Neuronal stem cell (in vitro differentiated cells): ENCODE measurements around the gene PMS2. TPM values are rescaled to one million over a fixed set of nuclear protein-coding genes. Genes with fewer than 3 reads are reported as not detected.

Experiments
- DNase-seq: peaks from one replicate; pipeline ENCODE4 v3.0.0-alpha.2; 2013; ENCODE audit warnings: low spot score
- H2AFZ ChIP-seq: one replicate; pipeline ENCODE4 v1.6.1; 2013; ENCODE audit warnings: mild to moderate bottlenecking, low read length, inconsistent platforms
- H2AK5ac ChIP-seq: 2 replicates; pipeline ENCODE4 v1.6.1; 2013; ENCODE audit warnings: low read depth, mild to moderate bottlenecking, inconsistent platforms, low read length, moderate library complexity, mixed read lengths
- H2BK120ac ChIP-seq: 2 replicates; pipeline ENCODE4 v1.6.1; 2013; ENCODE audit warnings: low read depth, mild to moderate bottlenecking, inconsistent platforms, low read length, moderate library complexity, mixed read lengths
- H2BK12ac ChIP-seq: one replicate; pipeline ENCODE4 v1.6.1; 2013; ENCODE audit warnings: low read length, inconsistent platforms
- H2BK15ac ChIP-seq: 2 replicates; pipeline ENCODE4 v1.6.1; 2013; ENCODE audit warnings: mild to moderate bottlenecking, low read length, inconsistent platforms, mixed read lengths
- H2BK5ac ChIP-seq: one replicate; pipeline ENCODE4 v1.6.1; 2013; ENCODE audit warnings: inconsistent platforms, mild to moderate bottlenecking, low read length, moderate library complexity
- H3K14ac ChIP-seq: one replicate; pipeline ENCODE4 v1.6.1; 2013; ENCODE audit warnings: low read length, inconsistent platforms
- H3K18ac ChIP-seq: 2 replicates; pipeline ENCODE4 v1.6.1; 2013; ENCODE audit warnings: low read length, inconsistent platforms
- H3K23ac ChIP-seq: 2 replicates; pipeline ENCODE4 v1.6.1; 2013; ENCODE audit warnings: low read depth, mild to moderate bottlenecking, mixed read lengths, low read length, inconsistent platforms; ENCODE audit not compliant: poor library complexity
- H3K27ac ChIP-seq: replicated peaks from 3 replicates; pipeline ENCODE4 v1.5.1; 2013; ENCODE audit warnings: low read length, inconsistent platforms
- H3K27me3 ChIP-seq, 3 experiments: 2 replicates each; pipeline ENCODE4 v1.6.1; 2013; ENCODE audit warnings: low read length in 3 of 3, mild to moderate bottlenecking in 2 of 3, inconsistent platforms in 1 of 3, low read depth in 1 of 3, mixed read lengths in 1 of 3, moderate library complexity in 1 of 3; ENCODE audit not compliant: control insufficient read depth in 3 of 3, insufficient read depth in 3 of 3
- H3K36me3 ChIP-seq, 2 donors: replicated peaks in 1 of 2; 2 replicates each; pipeline ENCODE4 v1.6.1; 2013; ENCODE audit warnings: low read length in 2 of 2; ENCODE audit not compliant: control insufficient read depth in 2 of 2, insufficient read depth in 2 of 2
- H3K4ac ChIP-seq: 2 replicates; pipeline ENCODE4 v1.6.1; 2013; ENCODE audit warnings: inconsistent platforms, mild to moderate bottlenecking, low read length, moderate library complexity
- H3K4me1 ChIP-seq, 2 donors: 1 replicate in 1 of 2; 2 replicates in 1 of 2; pipeline ENCODE4 v1.6.1; 2013; ENCODE audit warnings: low read length in 2 of 2, low read depth in 1 of 2; ENCODE audit not compliant: control insufficient read depth in 2 of 2, insufficient read depth in 1 of 2
- H3K4me2 ChIP-seq: one replicate; pipeline ENCODE4 v1.6.1; 2013; ENCODE audit warnings: mild to moderate bottlenecking, low read length, inconsistent platforms; ENCODE audit not compliant: insufficient read depth, poor library complexity, severe bottlenecking
- H3K4me3 ChIP-seq, 2 donors: 2 replicates each; pipeline ENCODE4 v1.5.1; 2013; ENCODE audit warnings: low read length in 2 of 2, mild to moderate bottlenecking in 2 of 2, inconsistent platforms in 1 of 2, moderate library complexity in 1 of 2
- H3K79me1 ChIP-seq: one replicate; pipeline ENCODE4 v1.6.1; 2013; ENCODE audit warnings: low read depth, mild to moderate bottlenecking, inconsistent platforms, low read length, moderate library complexity
- H3K9ac ChIP-seq: one replicate; pipeline ENCODE4 v1.6.1; 2013; ENCODE audit warnings: mild to moderate bottlenecking, low read depth, low read length, inconsistent platforms; ENCODE audit not compliant: poor library complexity
- H3K9me3 ChIP-seq, 2 donors: replicated peaks in 1 of 2; 2 replicates each; pipeline versions ENCODE3 to v1.6.1; 2013; ENCODE audit warnings: low read length in 2 of 2, mild to moderate bottlenecking in 2 of 2, inconsistent platforms in 1 of 2, low read depth in 1 of 2, mixed read lengths in 1 of 2, moderate library complexity in 1 of 2; ENCODE audit not compliant: control insufficient read depth in 2 of 2, insufficient read depth in 1 of 2
- H4K8ac ChIP-seq: one replicate; pipeline ENCODE4 v1.6.1; 2013; ENCODE audit warnings: low read depth, mild to moderate bottlenecking, inconsistent platforms, low read length, moderate library complexity
- H4K91ac ChIP-seq: one replicate; pipeline ENCODE4 v1.6.1; 2013; ENCODE audit warnings: low read length, low read depth, mild to moderate bottlenecking, inconsistent platforms; ENCODE audit not compliant: poor library complexity
- WGBS, 2 donors: extraction: QIAGEN DNeasy Blood & Tissue Kit; methylation state at CpG; one replicate each; pipeline ENCODE4 v1.1.7; 2013; ENCODE audit warnings: missing lambda C conversion rate in 2 of 2, mixed read lengths in 1 of 2; ENCODE audit not compliant: insufficient read length in 2 of 2, insufficient replicate concordance in 1 of 2; ENCODE audit errors: extremely low coverage in 2 of 2; 5-methylcytosine and 5-hydroxymethylcytosine counted together
- polyA plus RNA-seq, 2 experiments: library from polyadenylated mRNA; stranded (reverse); fragments of 200-250 nt; gene quantifications; one replicate each; pipeline ENCODE4 v1.2.3, GENCODE V29; 2013

The PMS2 gene, protein sequence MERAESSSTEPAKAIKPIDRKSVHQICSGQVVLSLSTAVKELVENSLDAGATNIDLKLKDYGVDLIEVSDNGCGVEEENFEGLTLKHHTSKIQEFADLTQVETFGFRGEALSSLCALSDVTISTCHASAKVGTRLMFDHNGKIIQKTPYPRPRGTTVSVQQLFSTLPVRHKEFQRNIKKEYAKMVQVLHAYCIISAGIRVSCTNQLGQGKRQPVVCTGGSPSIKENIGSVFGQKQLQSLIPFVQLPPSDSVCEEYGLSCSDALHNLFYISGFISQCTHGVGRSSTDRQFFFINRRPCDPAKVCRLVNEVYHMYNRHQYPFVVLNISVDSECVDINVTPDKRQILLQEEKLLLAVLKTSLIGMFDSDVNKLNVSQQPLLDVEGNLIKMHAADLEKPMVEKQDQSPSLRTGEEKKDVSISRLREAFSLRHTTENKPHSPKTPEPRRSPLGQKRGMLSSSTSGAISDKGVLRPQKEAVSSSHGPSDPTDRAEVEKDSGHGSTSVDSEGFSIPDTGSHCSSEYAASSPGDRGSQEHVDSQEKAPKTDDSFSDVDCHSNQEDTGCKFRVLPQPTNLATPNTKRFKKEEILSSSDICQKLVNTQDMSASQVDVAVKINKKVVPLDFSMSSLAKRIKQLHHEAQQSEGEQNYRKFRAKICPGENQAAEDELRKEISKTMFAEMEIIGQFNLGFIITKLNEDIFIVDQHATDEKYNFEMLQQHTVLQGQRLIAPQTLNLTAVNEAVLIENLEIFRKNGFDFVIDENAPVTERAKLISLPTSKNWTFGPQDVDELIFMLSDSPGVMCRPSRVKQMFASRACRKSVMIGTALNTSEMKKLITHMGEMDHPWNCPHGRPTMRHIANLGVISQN
- 9.4 TPM for polyA plus RNA-seq (2013, experiment 1 of 2)
- polyA plus RNA-seq (2013, experiment 2 of 2), result 9.1 TPM

DNA sequence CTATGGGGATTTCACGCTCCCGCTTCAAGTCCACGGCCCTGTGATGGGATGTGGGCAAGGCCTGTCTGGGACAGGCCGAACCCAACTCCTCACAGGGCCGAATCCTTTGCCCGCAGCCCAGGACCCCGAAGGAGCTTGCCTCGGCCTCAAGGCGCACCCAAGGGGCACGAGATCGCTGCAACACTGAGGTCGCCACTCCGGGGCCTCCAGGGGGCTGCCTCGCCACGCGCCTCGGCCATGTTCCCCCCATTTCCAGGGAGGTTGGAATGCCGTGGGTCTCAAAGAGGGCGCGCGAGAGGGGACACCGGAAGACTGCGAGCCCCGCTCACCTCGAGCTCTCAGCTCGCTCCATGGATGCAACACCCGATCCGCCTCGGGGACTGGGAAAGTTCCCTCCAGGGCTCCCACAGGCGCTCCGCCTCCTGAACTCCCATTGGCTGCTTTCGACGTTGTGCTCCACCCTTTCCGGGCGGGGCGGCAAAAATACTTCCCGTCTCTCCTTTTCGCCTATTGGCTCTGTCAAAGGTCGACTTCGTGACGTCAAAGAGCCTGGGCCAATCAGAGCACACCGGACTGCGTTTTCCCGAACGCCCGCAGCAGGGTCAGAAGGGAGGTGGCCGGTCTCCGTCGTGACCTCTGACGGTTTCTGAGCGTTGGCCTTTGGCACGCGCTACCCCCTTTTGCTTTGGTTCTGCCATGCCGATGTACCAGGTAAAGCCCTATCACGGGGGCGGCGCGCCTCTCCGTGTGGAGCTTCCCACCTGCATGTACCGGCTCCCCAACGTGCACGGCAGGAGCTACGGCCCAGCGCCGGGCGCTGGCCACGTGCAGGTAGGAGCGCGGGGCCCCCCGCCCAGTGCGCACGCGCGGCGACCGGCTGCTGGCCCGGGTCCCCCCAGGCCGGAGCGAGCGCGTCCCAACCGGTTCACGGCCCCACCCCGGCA lies at the start of gene PMS2, which contains the start of gene AIMP2:
PMS2 (minus strand) TSS at position 382 of the 944 bp plus-strand sequence; CDS start at position 352, 30 bp downstream.
AIMP2 (plus strand) TSS at position 605 of the 944 bp plus-strand sequence; CDS start at position 697, 92 bp downstream.
- Histone ChIP-seq H3K27me3 (no peaks in the 10 kb centered on the region), H3K27ac (peak within 1 kb of the TSS; percentile 89), H3K9me3 (no peaks in the 10 kb centered on the region), H3K4ac (peak within 1 kb of the TSS; percentile 37), H2AK5ac (no peak within 1 kb of the TSS), H4K8ac (no peak within 1 kb of the TSS), H4K91ac (no peak within 1 kb of the TSS), H3K4me3 (peak within 1 kb of the TSS; percentile 95 to 99), H2BK120ac (no peak within 1 kb of the TSS), H2AFZ (peak within 1 kb of the TSS; percentile 97), H3K79me1 (peaks cover 2% of the 10 kb centered on the region), H3K36me3 (peaks cover 2 to 51% of the 10 kb centered on the region in 2 donors), H3K14ac (no peak within 1 kb of the TSS), H2BK5ac (no peak within 1 kb of the TSS), H3K23ac (peak within 1 kb of the TSS; percentile 100), H3K18ac (peak within 1 kb of the TSS; percentile 96), H2BK15ac (no peak within 1 kb of the TSS), H3K4me1 (no peaks in the 10 kb centered on the region), H3K4me2 (peak within 1 kb of the TSS; percentile 73), H3K9ac (peak within 1 kb of the TSS; percentile 90), H2BK12ac (no peak within 1 kb of the TSS)
- peak; percentile 99 for DNase-seq
- no CpG with 5 or more reads among the region's 84 CpGs for WGBS, 2 donors

DNA sequence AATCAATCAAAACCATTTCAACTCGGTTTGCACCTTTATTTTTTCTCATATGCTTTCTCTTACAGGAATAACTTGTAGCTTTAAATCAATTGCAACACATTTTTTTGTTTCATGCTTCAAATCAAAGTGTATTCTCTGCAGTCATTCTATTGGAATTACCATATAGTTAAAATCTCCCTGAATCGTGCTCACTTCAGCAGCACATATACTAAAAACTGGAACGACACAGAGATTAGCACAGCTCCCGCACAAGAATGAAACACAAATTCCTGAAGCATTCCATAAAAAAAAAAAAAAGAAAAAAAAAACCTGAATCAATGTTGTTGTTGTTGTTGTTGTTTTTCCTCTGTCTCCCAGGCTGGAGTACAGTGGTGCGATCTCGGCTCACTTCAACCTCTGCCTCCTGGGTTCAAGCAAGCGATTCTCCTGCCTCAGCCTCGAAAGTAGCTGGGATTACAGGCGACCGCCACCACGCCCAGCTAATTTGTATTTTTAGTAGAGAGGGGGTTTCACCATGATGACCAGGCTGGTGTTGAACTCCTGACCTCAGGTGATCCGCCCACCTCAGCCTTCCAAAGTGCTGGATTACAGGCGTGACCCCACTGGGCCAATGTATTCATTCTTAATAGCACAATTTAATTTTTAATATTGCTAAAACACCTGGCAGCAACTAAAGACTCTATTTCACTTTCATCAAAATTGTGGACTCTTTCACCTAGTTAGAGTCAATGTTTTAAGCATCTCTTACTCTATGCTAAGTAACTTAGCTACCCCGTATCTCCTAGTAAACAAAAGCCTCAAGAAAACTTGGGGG lies 48.7 kb upstream of the PMS2 start:
- H4K8ac ChIP-seq, result no peak overlapping the region
- no peaks in the 10 kb centered on the region for H3K27me3 ChIP-seq
- H2BK120ac ChIP-seq, result no peak overlapping the region
- no peak overlapping the region for H3K27ac ChIP-seq
- H3K23ac ChIP-seq, result no peak overlapping the region
- no peak overlapping the region for H3K18ac ChIP-seq
- H4K91ac ChIP-seq, result no peak overlapping the region
- WGBS, 2 donors, result no CpG with 5 or more reads among the region's 14 CpGs
- H3K4me3 ChIP-seq, result peak overlapping the region in 1 of 2 donors; percentile 89
- no peak overlapping the region for H3K9ac ChIP-seq
- no peak overlapping the region for H3K4me2 ChIP-seq
- no peak overlapping the region for H2AFZ ChIP-seq
- H3K9me3 ChIP-seq, result no peaks in the 10 kb centered on the region
- no peak overlapping the region for H2AK5ac ChIP-seq
- H3K4me1 ChIP-seq, result peaks cover 0 to 5% of the 10 kb centered on the region in 2 donors
- no peak overlapping the region for H2BK12ac ChIP-seq
- H3K4ac ChIP-seq, result no peak overlapping the region
- H3K36me3 ChIP-seq, result peaks cover 2 to 28% of the 10 kb centered on the region in 2 donors
- no peak overlapping the region for H3K14ac ChIP-seq
- peaks cover 4% of the 10 kb centered on the region for H3K79me1 ChIP-seq
- H2BK15ac ChIP-seq, result no peak overlapping the region
- H2BK5ac ChIP-seq, result no peak overlapping the region
- DNase-seq, result no peak

DNA sequence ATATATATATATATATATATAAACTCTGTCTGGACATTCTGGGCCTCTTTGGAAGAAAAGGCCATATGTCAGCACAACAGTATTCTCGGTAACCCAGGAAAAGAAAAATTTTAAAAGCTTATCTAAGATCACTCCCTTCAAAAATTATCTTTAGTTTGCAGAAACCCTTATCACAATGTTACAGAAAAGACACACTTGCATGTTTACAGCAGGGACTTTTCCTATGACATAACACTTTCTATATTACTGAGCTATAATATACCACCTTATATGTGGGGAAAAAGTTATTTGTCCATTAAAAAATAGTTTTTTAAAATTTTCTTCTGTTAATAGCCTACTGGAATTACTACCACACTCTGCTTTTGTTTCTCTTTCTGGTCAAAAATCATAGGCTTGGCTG lies 47.8 kb upstream of the PMS2 start:
- Histone ChIP-seq H2BK15ac (no peak overlapping the region), H3K4me3 (no peak overlapping the region), H3K9me3 (no peaks in the 10 kb centered on the region), H3K79me1 (peaks cover 4% of the 10 kb centered on the region), H2AK5ac (no peak overlapping the region), H2BK120ac (no peak overlapping the region), H3K4ac (no peak overlapping the region), H3K23ac (no peak overlapping the region), H4K91ac (no peak overlapping the region), H3K4me2 (no peak overlapping the region), H3K4me1 (peaks cover 0 to 5% of the 10 kb centered on the region in 2 donors), H3K36me3 (peaks cover 2 to 36% of the 10 kb centered on the region in 2 donors), H3K14ac (no peak overlapping the region), H3K18ac (no peak overlapping the region), H3K9ac (no peak overlapping the region), H3K27me3 (no peaks in the 10 kb centered on the region), H2BK12ac (no peak overlapping the region), H4K8ac (no peak overlapping the region), H2AFZ (no peak overlapping the region), H3K27ac (no peak overlapping the region), H2BK5ac (no peak overlapping the region)
- WGBS, 2 donors, result no CpG with 5 or more reads among the region's 1 CpG
- no peak for DNase-seq
